HG02884 (cell line): ENCODE data around the gene POLR2B.
A peak's percentile ranks its signal among the peaks of the same experiment; 100 is the strongest.
"Not testable (repeated sequence)": the region's sequence is repeated elsewhere in the genome, so short reads cannot be mapped to it uniquely, and the experiment has no call there.

Experiments
- ATAC-seq: cut with Tn5 transposase; IDR thresholded peaks from one replicate; pipeline ENCODE4 v1.9.1; 2021; ENCODE audit warnings: mild to moderate bottlenecking, moderate library complexity; ENCODE audit not compliant: unreplicated experiment

POLR2B gene

GRCh38 chr4:56978750-56979303, at the start of gene POLR2B:
Gene POLR2B (plus strand): TSS chr4:56978896. CDS start chr4:56978986, 90 bp downstream.
- peak; percentile 41 for ATAC-seq

GRCh38 chr4:56930638-56931037, 48.1 kb upstream of the POLR2B start:
- ATAC-seq = no peak

- no peak for ATAC-seq
Observed at GRCh38 chr4:56931924-56932323, 46.8 kb upstream of the POLR2B start.

GRCh38 chr4:56937262-56937661, 41.4 kb upstream of the POLR2B start:
- ATAC-seq = no peak

- not testable (repeated sequence) for ATAC-seq
Observed at GRCh38 chr4:56939826-56940225, 38.9 kb upstream of the POLR2B start.

- no peak for ATAC-seq
Observed at GRCh38 chr4:56940403-56940802, 38.3 kb upstream of the POLR2B start.

GRCh38 chr4:56940971-56941370, 37.7 kb upstream of the POLR2B start:
- ATAC-seq = no peak

GRCh38 chr4:56941403-56941802, 37.3 kb upstream of the POLR2B start:
- ATAC-seq = no peak

GRCh38 chr4:56953680-56954520, 24.8 kb upstream of the POLR2B start:
- ATAC-seq = no peak

- no peak for ATAC-seq
Observed at GRCh38 chr4:56958111-56958517, 20.6 kb upstream of the POLR2B start.

- no peak for ATAC-seq
Observed at GRCh38 chr4:56959100-56959499, 19.6 kb upstream of the POLR2B start.

GRCh38 chr4:56961107-56961500, 17.6 kb upstream of the POLR2B start:
- no peak for ATAC-seq

- ATAC-seq = no peak
Observed at GRCh38 chr4:56971383-56971782, 7.3 kb upstream of the POLR2B start.

- ATAC-seq = no peak
Observed at GRCh38 chr4:56972389-56972788, 6.3 kb upstream of the POLR2B start.

- ATAC-seq = no peak
Observed at GRCh38 chr4:56972809-56973208, 5.9 kb upstream of the POLR2B start.

GRCh38 chr4:56973336-56973735, 5.4 kb upstream of the POLR2B start:
- ATAC-seq = no peak

GRCh38 chr4:56976283-56976836, 2.3 kb upstream of the POLR2B start:
- no peak for ATAC-seq

GRCh38 chr4:56976837-56977320, 1.8 kb upstream of the POLR2B start:
- ATAC-seq = peak; percentile 18

GRCh38 chr4:56977321-56978012, 1.2 kb upstream of the POLR2B start, which contains the start of gene NOA1:
Gene NOA1 (minus strand): TSS chr4:56977606. CDS start chr4:56977585, 21 bp downstream.
- ATAC-seq = peak; percentile 76

- no peak for ATAC-seq
Observed at GRCh38 chr4:56979421-56980072, 851 bp downstream of the POLR2B start.

- no peak for ATAC-seq
Observed at GRCh38 chr4:56981795-56982201, 3.1 kb downstream of the POLR2B start.
